DLD1 (cell line): ENCODE results near the gene LCMT1.
"Not testable (repeated sequence)": the region's sequence is repeated elsewhere in the genome, so short reads cannot be mapped to it uniquely, and the experiment has no call there.

Experiments
- in situ Hi-C: cut with HindIII; loops from 2 replicates; pipeline ENCODE4 v1.10.0; 2017; ENCODE audit warnings: low sequenced_read_pairs

LCMT1 gene

GRCh38 chr16:25093208-25094061, 18.1 kb upstream of the LCMT1 start:
- in situ Hi-C loops: no loop called here

- in situ Hi-C loops: no loop called here
These were observed 16.9 kb upstream of the LCMT1 start for GRCh38 chr16:25094596-25094995.

GRCh38 chr16:25095636-25096035, 15.9 kb upstream of the LCMT1 start:
- in situ Hi-C loops: no loop called here

GRCh38 chr16:25097276-25097975, 14.1 kb upstream of the LCMT1 start:
- in situ Hi-C loops: no loop called here

- in situ Hi-C loops: no loop called here
These were observed 11.0 kb upstream of the LCMT1 start for GRCh38 chr16:25100511-25100910.

- in situ Hi-C loops: no loop called here
These were observed 4.7 kb upstream of the LCMT1 start for GRCh38 chr16:25106567-25107465.

GRCh38 chr16:25107466-25107792, 4.1 kb upstream of the LCMT1 start:
- in situ Hi-C loops: no loop called here

- in situ Hi-C loops: no loop called here
These were observed 3.5 kb upstream of the LCMT1 start for GRCh38 chr16:25108054-25108453.

GRCh38 chr16:25109643-25110042, 1.9 kb upstream of the LCMT1 start:
- in situ Hi-C loops: no loop called here

GRCh38 chr16:25110387-25110947, 1.1 kb upstream of the LCMT1 start:
- in situ Hi-C loops: no loop called here

- in situ Hi-C loops: no loop called here
These were observed 2.6 kb downstream of the LCMT1 start for GRCh38 chr16:25114121-25114520.

GRCh38 chr16:25118851-25119578, 7.5 kb downstream of the LCMT1 start:
- in situ Hi-C loops: no loop called here

- in situ Hi-C loops: no loop called here
These were observed 10.5 kb downstream of the LCMT1 start for GRCh38 chr16:25121824-25122600.

GRCh38 chr16:25124503-25124902, 13.0 kb downstream of the LCMT1 start:
- in situ Hi-C loops: no loop called here

GRCh38 chr16:25126086-25126666, 14.6 kb downstream of the LCMT1 start:
- in situ Hi-C loops: not testable (repeated sequence)

GRCh38 chr16:25126820-25127232, 15.3 kb downstream of the LCMT1 start:
- in situ Hi-C loops: no loop called here

GRCh38 chr16:25132751-25133150, 21.2 kb downstream of the LCMT1 start:
- in situ Hi-C loops: not testable (repeated sequence)

- in situ Hi-C loops: no loop called here
These were observed 22.7 kb downstream of the LCMT1 start for GRCh38 chr16:25134166-25134700.
